ENCODE data around the gene GRB10.

- TF ChIP-seq PPARA (CRISPR knock-in tag; IDR thresholded peaks at IDR 0.05; ENCODE audit: borderline replicate concordance) (no peak), ISL1 (CRISPR knock-in tag; IDR thresholded peaks at IDR 0.05) (no peak), ARNTL (CRISPR knock-in tag; IDR thresholded peaks at IDR 0.05; ENCODE audit: borderline replicate concordance, low read depth) (no peak), SNAI2 (CRISPR knock-in tag; IDR thresholded peaks at IDR 0.05) (no peak), ZFP3 (CRISPR knock-in tag; IDR thresholded peaks at IDR 0.05) (no peak)
- TF ChIP-seq, protein P1, sequence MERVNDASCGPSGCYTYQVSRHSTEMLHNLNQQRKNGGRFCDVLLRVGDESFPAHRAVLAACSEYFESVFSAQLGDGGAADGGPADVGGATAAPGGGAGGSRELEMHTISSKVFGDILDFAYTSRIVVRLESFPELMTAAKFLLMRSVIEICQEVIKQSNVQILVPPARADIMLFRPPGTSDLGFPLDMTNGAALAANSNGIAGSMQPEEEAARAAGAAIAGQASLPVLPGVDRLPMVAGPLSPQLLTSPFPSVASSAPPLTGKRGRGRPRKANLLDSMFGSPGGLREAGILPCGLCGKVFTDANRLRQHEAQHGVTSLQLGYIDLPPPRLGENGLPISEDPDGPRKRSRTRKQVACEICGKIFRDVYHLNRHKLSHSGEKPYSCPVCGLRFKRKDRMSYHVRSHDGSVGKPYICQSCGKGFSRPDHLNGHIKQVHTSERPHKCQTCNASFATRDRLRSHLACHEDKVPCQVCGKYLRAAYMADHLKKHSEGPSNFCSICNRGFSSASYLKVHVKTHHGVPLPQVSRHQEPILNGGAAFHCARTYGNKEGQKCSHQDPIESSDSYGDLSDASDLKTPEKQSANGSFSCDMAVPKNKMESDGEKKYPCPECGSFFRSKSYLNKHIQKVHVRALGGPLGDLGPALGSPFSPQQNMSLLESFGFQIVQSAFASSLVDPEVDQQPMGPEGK (CRISPR knock-in tag; IDR thresholded peaks at IDR 0.05; ENCODE audit: borderline replicate concordance), result no peak
Measured at GRCh38 chr7:50666124-50666496, 116.6 kb downstream of the GRB10 start.
